ENCODE measurements around the gene TES.

Gene TES

GRCh38 chr7:116305485-116306408 lies 95.4 kb downstream of the TES start:
- TF ChIP-seq CTCF (IDR thresholded peaks at IDR 0.05; ENCODE audit: borderline replicate concordance, insufficient read depth, low read depth, low read length), result no peak
- H3K4me3 ChIP-seq (ENCODE audit: low read depth, low read length), result no peak overlapping the region

- H3K4me3 ChIP-seq (ENCODE audit: low read depth, low read length), result no peak overlapping the region
- no peak for TF ChIP-seq CTCF (IDR thresholded peaks at IDR 0.05; ENCODE audit: borderline replicate concordance, insufficient read depth, low read depth, low read length)
These were observed 96.2 kb downstream of the TES start for GRCh38 chr7:116306409-116307048.

GRCh38 chr7:116307253-116307652 lies 96.9 kb downstream of the TES start:
- H3K4me3 ChIP-seq (ENCODE audit: low read depth, low read length), result no peak overlapping the region
- no peak for TF ChIP-seq CTCF (IDR thresholded peaks at IDR 0.05; ENCODE audit: borderline replicate concordance, insufficient read depth, low read depth, low read length)

All from GM12875 (cell line).